HEK293 (cell line): ENCODE measurements around the gene CRAT.

ENCODE experiments used
- CTCF ChIA-PET: fragments of 350-600 bp; formaldehyde crosslinking; extraction: SDS; loops from one replicate; lab custom pipeline; 2021; ENCODE audit warnings: antibody characterized with exemption; lab: Yijun Ruan, JAX
- POLR2A ChIA-PET: fragments of 300-600 bp; formaldehyde crosslinking; extraction: SDS; loops from one replicate; lab custom pipeline; 2020; ENCODE audit warnings: antibody characterized with exemption, inconsistent platforms; lab: Yijun Ruan, JAX
- H3K27ac ChIP-seq: fragments of 200-500 bp; sonication (Bioruptor generic); 2 replicates; pipeline ENCODE4 v1.5.1; 2014; ENCODE audit warnings: low read depth, low read length, control low read depth, inconsistent platforms; ENCODE audit errors: extremely low read depth
- H3K36me3 ChIP-seq, 2 experiments: fragments of 200-500 bp in 1 of 2; sonication (Bioruptor generic) in 1 of 2; 1 replicate in 1 of 2; 2 replicates in 1 of 2; pipeline ENCODE4 v1.5.1; 2014 to 2017; ENCODE audit warnings: inconsistent platforms in 2 of 2, low read length in 2 of 2; ENCODE audit not compliant: control insufficient read depth in 2 of 2, insufficient read depth in 1 of 2
- H3K4me1 ChIP-seq: fragments of 200-500 bp; sonication (Bioruptor generic); 2 replicates; pipeline ENCODE4 v1.5.1; 2014; ENCODE audit warnings: mild to moderate bottlenecking, low read length, inconsistent platforms; ENCODE audit not compliant: control insufficient read depth, insufficient read depth
- H3K4me3 ChIP-seq: 2 replicates; pipeline ENCODE4 v1.5.1; 2011; ENCODE audit warnings: low read depth, mild to moderate bottlenecking, control low read depth, low read length, moderate library complexity
- H3K9me3 ChIP-seq: fragments of 200-500 bp; sonication (Bioruptor generic); 2 replicates; pipeline ENCODE4 v1.5.1; 2014; ENCODE audit warnings: low read depth, low read length, inconsistent platforms; ENCODE audit not compliant: control insufficient read depth, insufficient read depth
- KLF1 ChIP-seq: fragments of 450-650 bp; formaldehyde crosslinking; IDR thresholded peaks from 2 replicates; pipeline ENCODE4 v1.5.1; 2016; ENCODE audit warnings: missing biosample characterization, missing genetic modification characterization
- KLF7 ChIP-seq: fragments of 450-650 bp; formaldehyde crosslinking; IDR thresholded peaks from 2 replicates; pipeline ENCODE4 v1.5.1; 2016; ENCODE audit warnings: missing biosample characterization, missing genetic modification characterization, borderline replicate concordance
- MZF1 ChIP-seq: fragments of 450-650 bp; formaldehyde crosslinking; IDR thresholded peaks from 2 replicates; pipeline ENCODE4 v1.5.1; 2017; ENCODE audit warnings: missing biosample characterization, missing genetic modification characterization, borderline replicate concordance
- PRDM10 ChIP-seq: fragments of 450-650 bp; formaldehyde crosslinking; IDR thresholded peaks from 2 replicates; pipeline ENCODE4 v1.5.1; 2016; ENCODE audit warnings: missing biosample characterization, missing genetic modification characterization
- TCF7L2 ChIP-seq: IDR thresholded peaks from 2 replicates; pipeline ENCODE4 v1.6.1; 2011; ENCODE audit warnings: low read depth, mild to moderate bottlenecking, inconsistent platforms, low read length, moderate library complexity, borderline replicate concordance
- YY1 ChIP-seq: fragments of 450-650 bp; formaldehyde crosslinking; IDR thresholded peaks from 2 replicates; pipeline ENCODE4 v1.5.1; 2018; ENCODE audit warnings: missing biosample characterization, missing genetic modification characterization
- ZBTB8A ChIP-seq: fragments of 450-650 bp; formaldehyde crosslinking; IDR thresholded peaks from 2 replicates; pipeline ENCODE4 v1.5.1; 2016; ENCODE audit warnings: missing biosample characterization, missing genetic modification characterization
- ZFHX2 ChIP-seq: fragments of 450-650 bp; formaldehyde crosslinking; conservative IDR thresholded peaks from 2 replicates; pipeline ENCODE4 v1.5.1; 2016; ENCODE audit warnings: missing biosample characterization, missing genetic modification characterization
- ZFP69B ChIP-seq: fragments of 450-650 bp; formaldehyde crosslinking; IDR thresholded peaks from 2 replicates; pipeline ENCODE4 v1.5.1; 2016; ENCODE audit warnings: missing biosample characterization, missing genetic modification characterization
- ZNF335 ChIP-seq: fragments of 450-650 bp; formaldehyde crosslinking; conservative IDR thresholded peaks from 2 replicates; pipeline ENCODE4 v1.5.1; 2016; ENCODE audit warnings: missing biosample characterization, missing genetic modification characterization
- ZNF501 ChIP-seq: fragments of 450-650 bp; formaldehyde crosslinking; IDR thresholded peaks from 2 replicates; pipeline ENCODE4 v1.5.1; 2016; ENCODE audit warnings: missing biosample characterization, missing genetic modification characterization
- ZNF544 ChIP-seq: fragments of 450-650 bp; formaldehyde crosslinking; IDR thresholded peaks from 2 replicates; pipeline ENCODE4 v1.5.0; 2017; ENCODE audit warnings: missing biosample characterization, missing genetic modification characterization
- ZNF561 ChIP-seq: fragments of 450-650 bp; IDR thresholded peaks from 2 replicates; pipeline ENCODE4 v1.5.1; 2018; ENCODE audit warnings: missing biosample characterization, missing genetic modification characterization, borderline replicate concordance
- ZNF585B ChIP-seq: fragments of 450-650 bp; formaldehyde crosslinking; IDR thresholded peaks from 2 replicates; pipeline ENCODE4 v1.5.1; 2016; ENCODE audit warnings: missing biosample characterization, missing genetic modification characterization
- ZNF610 ChIP-seq: fragments of 450-650 bp; formaldehyde crosslinking; IDR thresholded peaks from 2 replicates; pipeline ENCODE4 v1.5.1; 2016; ENCODE audit warnings: missing biosample characterization, missing genetic modification characterization, borderline replicate concordance
- ZNF660 ChIP-seq: fragments of 450-650 bp; IDR thresholded peaks from 2 replicates; pipeline ENCODE4 v1.5.1; 2018; ENCODE audit warnings: missing biosample characterization, mild to moderate bottlenecking, missing genetic modification characterization
- ZNF677 ChIP-seq: fragments of 450-650 bp; IDR thresholded peaks from 2 replicates; pipeline ENCODE4 v1.5.0; 2018; ENCODE audit warnings: missing biosample characterization, mild to moderate bottlenecking, missing genetic modification characterization, moderate library complexity
- ZNF704 ChIP-seq: fragments of 450-650 bp; formaldehyde crosslinking; IDR thresholded peaks from 2 replicates; pipeline ENCODE4 v1.5.1; 2016; ENCODE audit warnings: missing biosample characterization, missing genetic modification characterization
- ZNF837 ChIP-seq: fragments of 450-650 bp; formaldehyde crosslinking; IDR thresholded peaks from 2 replicates; pipeline ENCODE4 v1.5.1; 2016; ENCODE audit warnings: missing biosample characterization, missing genetic modification characterization
- TF ChIP-seq, protein P1 (sequence below): fragments of 450-650 bp; formaldehyde crosslinking; IDR thresholded peaks from 2 replicates; pipeline ENCODE4 v1.5.1; 2016; ENCODE audit warnings: missing biosample characterization, missing genetic modification characterization
- TF ChIP-seq, protein P2 (sequence below): fragments of 450-650 bp; formaldehyde crosslinking; optimal IDR thresholded peaks from 2 replicates; pipeline ENCODE3; 2016; ENCODE audit warnings: missing biosample characterization, mild to moderate bottlenecking, missing genetic modification characterization
- TF ChIP-seq, protein P3 (sequence below): fragments of 450-650 bp; formaldehyde crosslinking; IDR thresholded peaks from 2 replicates; pipeline ENCODE4 v1.5.1; 2016; ENCODE audit warnings: missing biosample characterization, missing genetic modification characterization
- TF ChIP-seq, protein P4 (sequence below): fragments of 450-650 bp; formaldehyde crosslinking; IDR thresholded peaks from 2 replicates; pipeline ENCODE4 v1.5.1; 2017; ENCODE audit warnings: missing biosample characterization, mild to moderate bottlenecking, missing genetic modification characterization, moderate library complexity

Gene CRAT

DNA sequence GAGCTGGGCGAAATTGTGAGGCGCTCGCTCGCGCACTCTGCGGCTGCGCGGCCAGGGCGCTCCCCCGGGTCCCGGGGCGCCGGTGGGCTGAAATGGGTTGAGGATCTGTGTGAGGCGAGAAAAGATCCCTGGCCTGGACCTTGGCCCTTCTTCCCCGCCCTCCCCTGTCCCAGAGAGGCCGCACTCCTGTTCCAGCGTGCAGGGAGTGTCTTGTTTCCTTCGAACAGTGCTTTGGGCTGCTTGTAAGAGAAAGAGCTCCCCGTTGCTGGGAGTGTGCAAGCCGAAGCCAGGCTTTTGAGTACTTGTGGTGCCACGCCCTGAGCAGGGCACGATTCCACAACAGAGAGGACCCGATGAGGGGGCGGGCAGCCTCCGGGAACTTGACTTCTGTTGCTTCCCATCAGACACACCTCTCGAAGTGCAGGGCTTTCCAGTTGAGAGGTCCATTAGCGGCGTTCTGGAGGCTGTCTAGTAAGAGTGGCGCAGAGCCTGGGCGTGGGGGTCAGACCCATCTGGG lies 29.1 kb downstream of the CRAT start:
- Histone ChIP-seq H3K4me3 (peak overlapping the region; percentile 93), H3K27ac (peak overlapping the region; percentile 63; the same call in 1 of the 2 replicates), H3K9me3 (no peaks in the 10 kb centered on the region), H3K4me1 (0 out of 2 replicates have a peak, but pooled peaks cover 2% of the 10 kb centered on the region), H3K36me3 (peaks cover 0 to 31% of the 10 kb centered on the region in 2 experiments; a peak in 1 of 3 replicates)
- POLR2A ChIA-PET = interaction anchor here (0.8 to 2.4 kb wide), 13 partner anchors 9 to 263 kb away, joined by 3 to 23 read pairs (median 13); partner anchors contain the start of genes CRAT, ENDOG, MIGA2 and PTPA
- CTCF ChIA-PET = interaction anchor here (1.0 to 1.3 kb wide), 3 partner anchors 37 to 656 kb away, joined by 4 read pairs; no protein-coding TSS in a partner anchor
- no peak for TF ChIP-seq ZNF704 (tag by site-specific recombination)
- TF ChIP-seq KLF1 (tag by site-specific recombination) = peak; percentile 47
- 0 out of 2 replicates have a peak, but pooled peaks have one; percentile 19 for TF ChIP-seq KLF7 (tag by site-specific recombination)
- no peak for TF ChIP-seq ZNF837 (tag by site-specific recombination)
- TF ChIP-seq, protein P1, sequence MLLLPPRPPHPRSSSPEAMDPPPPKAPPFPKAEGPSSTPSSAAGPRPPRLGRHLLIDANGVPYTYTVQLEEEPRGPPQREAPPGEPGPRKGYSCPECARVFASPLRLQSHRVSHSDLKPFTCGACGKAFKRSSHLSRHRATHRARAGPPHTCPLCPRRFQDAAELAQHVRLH (tag by site-specific recombination) = 0 out of 2 replicates have a peak, but pooled peaks have one; percentile 42
- TF ChIP-seq, protein P2, sequence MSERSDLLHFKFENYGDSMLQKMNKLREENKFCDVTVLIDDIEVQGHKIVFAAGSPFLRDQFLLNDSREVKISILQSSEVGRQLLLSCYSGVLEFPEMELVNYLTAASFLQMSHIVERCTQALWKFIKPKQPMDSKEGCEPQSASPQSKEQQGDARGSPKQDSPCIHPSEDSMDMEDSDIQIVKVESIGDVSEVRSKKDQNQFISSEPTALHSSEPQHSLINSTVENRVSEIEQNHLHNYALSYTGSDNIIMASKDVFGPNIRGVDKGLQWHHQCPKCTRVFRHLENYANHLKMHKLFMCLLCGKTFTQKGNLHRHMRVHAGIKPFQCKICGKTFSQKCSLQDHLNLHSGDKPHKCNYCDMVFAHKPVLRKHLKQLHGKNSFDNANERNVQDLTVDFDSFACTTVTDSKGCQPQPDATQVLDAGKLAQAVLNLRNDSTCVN = peak; percentile 66
- TF ChIP-seq ZNF677 (tag by site-specific recombination) = no peak
- TF ChIP-seq, protein P3, sequence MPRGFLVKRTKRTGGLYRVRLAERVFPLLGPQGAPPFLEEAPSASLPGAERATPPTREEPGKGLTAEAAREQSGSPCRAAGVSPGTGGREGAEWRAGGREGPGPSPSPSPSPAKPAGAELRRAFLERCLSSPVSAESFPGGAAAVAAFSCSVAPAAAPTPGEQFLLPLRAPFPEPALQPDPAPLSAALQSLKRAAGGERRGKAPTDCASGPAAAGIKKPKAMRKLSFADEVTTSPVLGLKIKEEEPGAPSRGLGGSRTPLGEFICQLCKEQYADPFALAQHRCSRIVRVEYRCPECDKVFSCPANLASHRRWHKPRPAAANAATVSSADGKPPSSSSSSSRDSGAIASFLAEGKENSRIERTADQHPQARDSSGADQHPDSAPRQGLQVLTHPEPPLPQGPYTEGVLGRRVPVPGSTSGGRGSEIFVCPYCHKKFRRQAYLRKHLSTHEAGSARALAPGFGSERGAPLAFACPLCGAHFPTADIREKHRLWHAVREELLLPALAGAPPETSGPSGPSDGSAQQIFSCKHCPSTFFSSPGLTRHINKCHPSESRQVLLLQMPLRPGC = no peak
- TF ChIP-seq ZFHX2 (tag by site-specific recombination) = 0 out of 2 replicates have a peak, but pooled peaks have one; percentile 5
- 0 out of 2 replicates have a peak, but pooled peaks have one; percentile 23 for TF ChIP-seq ZNF501
- TF ChIP-seq YY1 (tag by site-specific recombination) = no peak
- peak; percentile 85 for TF ChIP-seq ZBTB8A (tag by site-specific recombination)
- TF ChIP-seq ZFP69B (tag by site-specific recombination) = no peak
- TF ChIP-seq, protein P4, sequence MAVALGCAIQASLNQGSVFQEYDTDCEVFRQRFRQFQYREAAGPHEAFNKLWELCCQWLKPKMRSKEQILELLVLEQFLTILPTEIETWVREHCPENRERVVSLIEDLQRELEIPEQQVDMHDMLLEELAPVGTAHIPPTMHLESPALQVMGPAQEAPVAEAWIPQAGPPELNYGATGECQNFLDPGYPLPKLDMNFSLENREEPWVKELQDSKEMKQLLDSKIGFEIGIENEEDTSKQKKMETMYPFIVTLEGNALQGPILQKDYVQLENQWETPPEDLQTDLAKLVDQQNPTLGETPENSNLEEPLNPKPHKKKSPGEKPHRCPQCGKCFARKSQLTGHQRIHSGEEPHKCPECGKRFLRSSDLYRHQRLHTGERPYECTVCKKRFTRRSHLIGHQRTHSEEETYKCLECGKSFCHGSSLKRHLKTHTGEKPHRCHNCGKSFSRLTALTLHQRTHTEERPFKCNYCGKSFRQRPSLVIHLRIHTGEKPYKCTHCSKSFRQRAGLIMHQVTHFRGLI (tag by site-specific recombination) = peak; percentile 13; the same call in 1 of the 2 replicates
- TF ChIP-seq ZNF335 (tag by site-specific recombination) = peak; percentile 63

DNA sequence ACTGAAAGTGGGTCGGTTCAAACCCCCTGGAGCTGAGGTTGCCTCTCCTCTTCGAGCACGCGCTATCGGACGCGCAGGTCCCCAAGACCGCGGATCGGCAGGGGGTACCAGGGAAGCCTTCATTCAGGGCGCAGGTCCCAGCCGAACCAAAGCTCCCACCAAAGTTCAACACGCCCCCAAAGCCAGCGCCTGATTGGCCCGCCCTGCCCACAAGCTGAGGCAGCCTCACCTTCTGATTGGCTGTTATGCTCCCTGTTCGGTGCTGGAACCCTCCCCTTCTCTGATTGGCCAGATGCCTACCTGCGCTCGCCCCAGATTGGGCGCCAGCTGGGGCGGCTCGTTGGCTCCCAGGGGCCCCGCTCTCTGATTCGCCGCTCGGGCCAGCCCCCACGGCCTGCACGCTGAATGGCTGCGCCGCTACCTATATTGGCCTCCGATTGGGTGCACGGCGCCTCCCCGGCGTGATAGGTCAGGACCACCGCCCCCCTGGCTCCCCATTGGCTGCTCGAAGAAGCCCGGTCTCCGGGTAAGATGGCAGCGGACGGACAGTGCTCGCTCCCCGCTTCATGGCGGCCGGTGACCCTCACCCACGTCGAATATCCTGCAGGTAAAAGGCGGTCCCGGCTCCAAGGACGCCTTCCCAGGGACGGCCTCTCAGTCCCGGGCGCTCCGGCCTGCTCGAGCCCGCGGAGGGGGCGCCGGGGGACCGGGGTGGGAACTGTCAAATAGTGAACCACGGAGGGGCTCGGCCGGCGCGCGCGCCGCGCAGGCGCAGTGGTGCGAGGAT lies 29.8 kb downstream of the CRAT start, which contains the start of gene DOLPP1:
TSS of gene DOLPP1 (plus strand) at position 511 of the 787 bp plus-strand sequence. CDS start at position 532, 21 bp downstream.
- no peaks in the 10 kb centered on the region for H3K9me3 ChIP-seq
- H3K4me1 ChIP-seq = 0 out of 2 replicates have a peak, but pooled peaks cover 2% of the 10 kb centered on the region
- ChIA-PET POLR2A (interaction anchor here (0.6 to 2.4 kb wide), 17 partner anchors 9 to 696 kb away, joined by 3 to 23 read pairs (median 5); partner anchors contain the start of genes CRAT, ENDOG, MIGA2 and PTPA), CTCF (interaction anchor here (1.0 to 1.5 kb wide), 4 partner anchors 15 to 657 kb away, joined by 3 to 4 read pairs (median 4); no protein-coding TSS in a partner anchor)
- H3K36me3 ChIP-seq = peaks cover 0 to 24% of the 10 kb centered on the region in 2 experiments; a peak in 1 of 3 replicates
- peak within 1 kb of the TSS; percentile 93 for H3K4me3 ChIP-seq
- peak within 1 kb of the TSS; percentile 63; the same call in 1 of the 2 replicates for H3K27ac ChIP-seq
- peak; percentile 71; the same call in 1 of the 2 replicates for TF ChIP-seq ZNF561 (tag by site-specific recombination)
- peak; percentile 60 for TF ChIP-seq PRDM10
- peak; percentile 60; the same call in 1 of the 2 replicates for TF ChIP-seq ZNF660 (tag by site-specific recombination)
- TF ChIP-seq ZNF585B (tag by site-specific recombination) = no peak
- TF ChIP-seq ZNF544 (tag by site-specific recombination) = no peak
- TF ChIP-seq ZNF610 (tag by site-specific recombination) = no peak
- TF ChIP-seq TCF7L2 = no peak
- TF ChIP-seq MZF1 (tag by site-specific recombination) = no peak
